IMR-90 (cell line): ENCODE data around the gene FBN3. TPM values are rescaled to one million over a fixed set of nuclear protein-coding genes. Genes with fewer than 3 reads are reported as not detected.

Experiments
- ATAC-seq: fragments of 200-7000 bp; cut with Tn5 transposase; 2 replicates; pipeline ENCODE4 v1.9.1; 2020; ENCODE audit warnings: low read depth, mild to moderate bottlenecking, moderate library complexity
- BruUV-seq: library from RNA; stranded (reverse); fragments of 400-500 nt; replicated peaks from 2 replicates; lab custom pipeline; 2021; lab: Mats Ljungman, UMichigan
- CTCF ChIA-PET: fragments of 300-600 bp; formaldehyde crosslinking; extraction: SDS; loops from one replicate; lab custom pipeline; 2021; ENCODE audit warnings: antibody characterized with exemption; lab: Yijun Ruan, JAX
- POLR2A ChIA-PET: fragments of 300-600 bp; sonication (Branson Sonifier 250); formaldehyde crosslinking; loops from one replicate; lab custom pipeline; 2022; ENCODE audit warnings: antibody characterized with exemption; ENCODE audit not compliant: unreplicated experiment; lab: Charles Lee
- DNase-seq: peaks from one replicate; pipeline ENCODE4 v3.0.0; 2013
- H2AFZ ChIP-seq: replicated peaks from 2 replicates; pipeline ENCODE3; 2013; ENCODE audit warnings: low read length, mild to moderate bottlenecking; ENCODE audit not compliant: poor library complexity
- H2AK5ac ChIP-seq: 2 replicates; pipeline ENCODE4 v1.6.1; 2013; ENCODE audit warnings: low read depth, low read length, inconsistent platforms
- H2AK9ac ChIP-seq: replicated peaks from 2 replicates; pipeline ENCODE3; 2013; ENCODE audit warnings: mild to moderate bottlenecking, low read depth, low read length, moderate library complexity; ENCODE audit not compliant: poor library complexity
- H2BK120ac ChIP-seq: 2 replicates; pipeline ENCODE4 v1.6.1; 2013; ENCODE audit warnings: low read depth, low read length, inconsistent platforms
- H2BK15ac ChIP-seq: 3 replicates; pipeline ENCODE4 v1.6.1; 2013; ENCODE audit warnings: low read depth, low read length, inconsistent platforms
- H2BK20ac ChIP-seq: 2 replicates; pipeline ENCODE4 v1.6.1; 2013; ENCODE audit warnings: low read depth, mild to moderate bottlenecking, inconsistent platforms, low read length, moderate library complexity
- H2BK5ac ChIP-seq: 2 replicates; pipeline ENCODE4 v1.6.1; 2013; ENCODE audit warnings: mild to moderate bottlenecking, low read depth, low read length, inconsistent platforms; ENCODE audit not compliant: poor library complexity, severe bottlenecking
- H3K14ac ChIP-seq: replicated peaks from 2 replicates; pipeline ENCODE4 v1.6.1; 2013; ENCODE audit warnings: low read depth, low read length, inconsistent platforms
- H3K18ac ChIP-seq: 2 replicates; pipeline ENCODE4 v1.6.1; 2013; ENCODE audit warnings: low read depth, low read length, control low read depth
- H3K23ac ChIP-seq: 2 replicates; pipeline ENCODE4 v1.6.1; 2013; ENCODE audit warnings: low read depth, low read length, inconsistent platforms
- H3K27ac ChIP-seq: 2 replicates; pipeline ENCODE4 v1.5.1; 2013; ENCODE audit warnings: mild to moderate bottlenecking, control low read depth, low read length; ENCODE audit not compliant: insufficient read depth
- H3K27me3 ChIP-seq: 2 replicates; pipeline ENCODE4 v1.6.1; 2013; ENCODE audit warnings: low read length; ENCODE audit not compliant: control insufficient read depth, insufficient read depth
- H3K36me3 ChIP-seq: 2 replicates; pipeline ENCODE4 v1.6.1; 2013; ENCODE audit warnings: low read length, mixed read lengths; ENCODE audit not compliant: control insufficient read depth, insufficient read depth
- H3K4ac ChIP-seq: 2 replicates; pipeline ENCODE4 v1.6.1; 2013; ENCODE audit warnings: low read depth, low read length, inconsistent platforms
- H3K4me1 ChIP-seq: 2 replicates; pipeline ENCODE4 v1.6.1; 2013; ENCODE audit warnings: low read length, mixed read lengths; ENCODE audit not compliant: control insufficient read depth, insufficient read depth
- H3K4me2 ChIP-seq: 2 replicates; pipeline ENCODE4 v1.6.1; 2013; ENCODE audit warnings: low read depth, mild to moderate bottlenecking, control low read depth, low read length, moderate library complexity
- H3K4me3 ChIP-seq: 2 replicates; pipeline ENCODE4 v1.5.1; 2013; ENCODE audit warnings: low read depth, mild to moderate bottlenecking, control low read depth, low read length, moderate library complexity; ENCODE audit not compliant: insufficient read depth
- H3K56ac ChIP-seq: 2 replicates; pipeline ENCODE4 v1.6.1; 2013; ENCODE audit warnings: low read length, inconsistent platforms; ENCODE audit not compliant: insufficient read depth; ENCODE audit errors: extremely low read depth
- H3K79me1 ChIP-seq, 2 experiments: 2 replicates each; pipeline ENCODE4 v1.6.1; 2013; ENCODE audit warnings: low read length in 2 of 2, inconsistent platforms in 1 of 2, low read depth in 1 of 2
- H3K9ac ChIP-seq: 2 replicates; pipeline ENCODE4 v1.6.1; 2013; ENCODE audit warnings: low read depth, low read length, control low read depth
- H3K9me1 ChIP-seq: 2 replicates; pipeline ENCODE4 v1.6.1; 2013; ENCODE audit warnings: low read length, inconsistent platforms; ENCODE audit not compliant: insufficient read depth
- H3K9me3 ChIP-seq: 2 replicates; pipeline ENCODE4 v1.6.1; 2013; ENCODE audit warnings: low read length; ENCODE audit not compliant: control insufficient read depth, insufficient read depth
- H4K20me1 ChIP-seq: 2 replicates; pipeline ENCODE4 v1.6.1; 2013; ENCODE audit warnings: low read length, inconsistent platforms; ENCODE audit not compliant: insufficient read depth
- H4K5ac ChIP-seq: 2 replicates; pipeline ENCODE4 v1.6.1; 2013; ENCODE audit warnings: mild to moderate bottlenecking, low read depth, low read length, control low read depth
- H4K8ac ChIP-seq, 2 experiments: 2 replicates each; pipeline ENCODE4 v1.6.1; 2013; ENCODE audit warnings: low read depth in 2 of 2, low read length in 2 of 2, control low read depth in 1 of 2, inconsistent platforms in 1 of 2
- H4K91ac ChIP-seq: 2 replicates; pipeline ENCODE4 v1.6.1; 2013; ENCODE audit warnings: low read depth, low read length, inconsistent platforms; ENCODE audit not compliant: insufficient read depth
- CEBPB ChIP-seq: IDR thresholded peaks from 2 replicates; pipeline ENCODE4 v1.6.1; 2012; ENCODE audit warnings: low read depth, low read length, improper control_type of control experiment
- MAFK ChIP-seq: IDR thresholded peaks from 2 replicates; pipeline ENCODE4 v1.6.1; 2012; ENCODE audit warnings: low read depth, low read length, improper control_type of control experiment
- WGBS, 2 experiments: methylation state at CpG; one replicate each; pipeline versions ENCODE4 v1.1.5 to v1.1.7; 2013; ENCODE audit warnings: missing lambda C conversion rate in 2 of 2; ENCODE audit not compliant: insufficient read length in 1 of 2; ENCODE audit errors: extremely low coverage in 2 of 2; 5-methylcytosine and 5-hydroxymethylcytosine counted together
- dilution Hi-C: fragments of 300-500 bp; cut with HindIII; formaldehyde crosslinking; loops from one replicate; pipeline ENCODE4 v1.14.3; 2018; ENCODE audit warnings: low sequenced_read_pairs; ENCODE audit not compliant: unreplicated experiment
- in situ Hi-C: fragments of 300-500 bp; cut with MboI; formaldehyde crosslinking; loops from 3 replicates; pipeline ENCODE4 v1.14.3; 2019; ENCODE audit warnings: low sequenced_read_pairs, inconsistent platforms, mixed read lengths
- intact Hi-C: fragments of 100-400 bp; cut with micrococcal nuclease; formaldehyde crosslinking; loops from 2 replicates; pipeline ENCODE4 v1.10.0; 2022
- polyA plus RNA-seq, 3 experiments: library from polyadenylated mRNA; depleted of rRNA; stranded (reverse); fragments of >200 nt; gene quantifications; 2 replicates each; pipeline ENCODE4 v1.2.3, GENCODE V29; 2012; ENCODE audit warnings: low replicate concordance in 1 of 3
- total RNA-seq: library from RNA; depleted of rRNA; stranded (reverse); fragments of >200 nt; gene quantifications from 2 replicates; pipeline ENCODE4 v1.2.3, GENCODE V29; 2012

Gene FBN3
- total and polyA plus RNA-seq, 2 of the 4 experiments (the other 2 are of a cell fraction) = not detected

DNA sequence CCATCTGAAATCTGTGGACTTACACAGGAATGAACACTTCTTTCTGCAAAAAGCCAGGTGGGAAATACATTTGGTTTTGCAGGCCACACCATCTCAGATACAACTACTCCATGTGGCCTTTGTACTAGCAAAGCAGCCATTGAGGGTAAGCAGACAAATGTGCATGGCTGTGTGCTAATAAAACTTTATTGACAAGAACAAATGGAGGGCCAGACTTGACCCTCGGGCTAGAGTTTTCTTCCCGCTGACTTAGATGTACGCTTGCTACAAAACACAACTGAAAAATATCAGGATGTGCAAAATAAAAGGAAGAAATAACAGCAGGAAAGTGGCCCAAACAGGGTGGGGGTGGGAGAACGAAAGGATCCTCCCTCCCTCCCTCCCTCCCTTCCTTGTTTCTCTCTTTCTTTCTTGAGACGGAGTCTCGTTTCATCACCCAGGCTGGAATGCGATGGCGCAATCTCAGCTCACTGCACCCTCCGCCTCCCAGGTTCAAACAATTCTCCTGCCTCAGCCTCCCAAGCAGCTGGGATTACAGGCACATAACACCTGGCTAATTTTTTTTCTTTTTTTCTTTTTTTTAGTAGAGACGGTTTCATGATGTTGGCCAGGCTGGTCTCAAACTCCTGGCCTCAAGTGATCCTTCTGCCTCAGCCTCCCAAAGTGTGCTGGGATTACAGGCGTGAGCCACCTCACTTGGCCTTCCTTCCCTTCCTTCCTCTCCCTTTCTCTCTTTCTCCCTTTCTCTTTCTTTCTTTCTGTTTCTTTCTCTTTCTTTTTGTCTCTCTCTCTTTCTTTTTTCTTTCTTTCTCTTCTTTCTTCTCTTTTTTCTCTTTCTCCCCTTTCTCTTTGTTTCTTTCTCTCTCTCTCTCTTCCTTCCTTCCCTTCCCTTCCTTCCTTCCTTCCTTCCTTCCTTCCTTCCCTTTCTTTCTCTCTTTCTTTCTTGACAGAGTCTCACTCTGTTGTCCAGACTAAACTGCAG lies 67.5 kb downstream of the FBN3 start:
- DNase-seq (no peak), ATAC-seq (no peak)
- Histone ChIP-seq H3K4me3 (no peak overlapping the region), H2AFZ (no peak overlapping the region), H3K14ac (no peak overlapping the region), H2AK5ac (no peak overlapping the region), H4K20me1 (no peaks in the 10 kb centered on the region), H4K5ac (no peak overlapping the region), H3K9me3 (no peaks in the 10 kb centered on the region), H3K9ac (no peak overlapping the region), H3K9me1 (no peaks in the 10 kb centered on the region), H4K91ac (no peak overlapping the region), H3K27ac (no peak overlapping the region), H3K79me1 (no peaks in the 10 kb centered on the region), H2BK20ac (no peak overlapping the region), H3K23ac (no peak overlapping the region), H4K8ac (no peak overlapping the region), H3K18ac (no peak overlapping the region), H2BK15ac (no peak overlapping the region), H2BK5ac (no peak overlapping the region), H2AK9ac (no peak overlapping the region), H3K56ac (no peak overlapping the region; the same call in 1 of the 2 replicates), H3K27me3 (no peaks in the 10 kb centered on the region; the same call in 1 of the 2 replicates), H3K4ac (no peak overlapping the region), H2BK120ac (no peak overlapping the region), H3K36me3 (no peaks in the 10 kb centered on the region), H3K4me2 (no peak overlapping the region), H3K4me1 (no peaks in the 10 kb centered on the region)
- CTCF ChIA-PET = no interaction called here
- intact Hi-C loops (no loop called here), dilution Hi-C loops (no loop called here), in situ Hi-C loops (no loop called here)
- BruUV-seq = no TSS peak
- peak; percentile 27 for TF ChIP-seq CEBPB
- no peak for TF ChIP-seq MAFK
- 61% methylated on average over 2 of the region's 11 CpGs; no CpG with 5 or more reads in 1 of the 2 experiments for WGBS, 2 experiments
- POLR2A ChIA-PET = no interaction called here
